HFFc6 (cell line): ENCODE measurements around the gene SIDT1. TPM values are rescaled to one million over a fixed set of nuclear protein-coding genes. Genes with fewer than 3 reads are reported as not detected.

Experiments used
- DNase-seq: peaks from one replicate; pipeline ENCODE4 v3.0.0-alpha.2; 2018
- H3K27ac Mint-ChIP-seq: 2 replicates; pipeline ENCODE4 v1.8.0; 2020; ENCODE audit warnings: mild to moderate bottlenecking, mixed read lengths
- H3K27me3 Mint-ChIP-seq: 2 replicates; pipeline ENCODE4 v1.8.0; 2021; ENCODE audit warnings: mild to moderate bottlenecking, moderate library complexity, mixed read lengths; ENCODE audit not compliant: insufficient read depth
- H3K36me3 Mint-ChIP-seq: 2 replicates; pipeline ENCODE4 v1.8.0; 2021; ENCODE audit warnings: low read depth, mixed read lengths
- H3K4me1 Mint-ChIP-seq: 2 replicates; pipeline ENCODE4 v1.8.0; 2020; ENCODE audit warnings: low read depth, mixed read lengths
- H3K4me3 Mint-ChIP-seq: 2 replicates; pipeline ENCODE4 v1.8.0; 2020; ENCODE audit warnings: mild to moderate bottlenecking, moderate library complexity, mixed read lengths
- H3K9me3 Mint-ChIP-seq: 2 replicates; pipeline ENCODE4 v1.8.0; 2020; ENCODE audit warnings: mild to moderate bottlenecking, mixed read lengths
- total RNA-seq, 6 experiments: library from RNA; stranded (reverse); fragmentation: NEBNext Ultra II Directional; extraction: Animal tissue kit (Norgen Biotek cat#: 25700); gene quantifications; 2 replicates in 1 of 6; 3 replicates in 5 of 6; pipeline ENCODE4 v1.2.3, GENCODE V29; 2021
- TF ChIP-seq, protein P1 (sequence below): fragments of 200-600 bp; sonication (generic); IDR thresholded peaks from 2 replicates; pipeline ENCODE4 v1.5.0; 2021; ENCODE audit warnings: antibody characterized with exemption, mild to moderate bottlenecking

The SIDT1 gene
- total RNA-seq, 6 experiments from 2014 or later = not detected

DNA sequence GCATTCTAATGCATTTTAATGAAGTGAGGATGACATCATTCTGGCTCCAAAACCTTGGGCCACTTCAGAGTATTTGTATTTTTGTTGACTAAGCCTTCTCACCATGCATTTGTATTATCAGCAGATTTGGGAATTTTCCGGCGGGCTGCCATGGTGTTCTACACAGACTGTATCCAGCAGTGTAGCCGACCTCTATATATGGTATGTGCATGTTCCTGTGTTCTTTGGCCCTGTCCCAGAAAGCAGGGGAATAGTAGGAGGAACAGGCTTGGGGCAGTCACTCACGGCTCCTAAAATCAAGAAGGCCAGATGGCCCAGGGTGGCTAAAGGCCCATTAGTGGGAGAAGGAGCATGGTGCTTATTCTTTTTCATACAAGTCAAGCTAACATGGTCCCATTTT lies 83.6 kb downstream of the SIDT1 start:
- Mint-ChIP-seq H3K9me3 (no peaks in the 10 kb centered on the region), H3K36me3 (no peaks in the 10 kb centered on the region), H3K4me3 (no peak overlapping the region), H3K4me1 (no peaks in the 10 kb centered on the region), H3K27me3 (peaks cover 26% of the 10 kb centered on the region; the same call in 1 of the 2 replicates), H3K27ac (no peak overlapping the region)
- DNase-seq = no peak
- TF ChIP-seq, protein P1, sequence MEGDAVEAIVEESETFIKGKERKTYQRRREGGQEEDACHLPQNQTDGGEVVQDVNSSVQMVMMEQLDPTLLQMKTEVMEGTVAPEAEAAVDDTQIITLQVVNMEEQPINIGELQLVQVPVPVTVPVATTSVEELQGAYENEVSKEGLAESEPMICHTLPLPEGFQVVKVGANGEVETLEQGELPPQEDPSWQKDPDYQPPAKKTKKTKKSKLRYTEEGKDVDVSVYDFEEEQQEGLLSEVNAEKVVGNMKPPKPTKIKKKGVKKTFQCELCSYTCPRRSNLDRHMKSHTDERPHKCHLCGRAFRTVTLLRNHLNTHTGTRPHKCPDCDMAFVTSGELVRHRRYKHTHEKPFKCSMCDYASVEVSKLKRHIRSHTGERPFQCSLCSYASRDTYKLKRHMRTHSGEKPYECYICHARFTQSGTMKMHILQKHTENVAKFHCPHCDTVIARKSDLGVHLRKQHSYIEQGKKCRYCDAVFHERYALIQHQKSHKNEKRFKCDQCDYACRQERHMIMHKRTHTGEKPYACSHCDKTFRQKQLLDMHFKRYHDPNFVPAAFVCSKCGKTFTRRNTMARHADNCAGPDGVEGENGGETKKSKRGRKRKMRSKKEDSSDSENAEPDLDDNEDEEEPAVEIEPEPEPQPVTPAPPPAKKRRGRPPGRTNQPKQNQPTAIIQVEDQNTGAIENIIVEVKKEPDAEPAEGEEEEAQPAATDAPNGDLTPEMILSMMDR = no peak

GRCh38 chr3:113617726-113618125 lies 85.4 kb downstream of the SIDT1 start:
- TF ChIP-seq, protein P1 = no peak
- Mint-ChIP-seq H3K27ac (no peak overlapping the region), H3K4me1 (no peaks in the 10 kb centered on the region), H3K27me3 (peaks cover 25% of the 10 kb centered on the region), H3K36me3 (no peaks in the 10 kb centered on the region), H3K4me3 (no peak overlapping the region), H3K9me3 (no peaks in the 10 kb centered on the region)
- DNase-seq = no peak

DNA sequence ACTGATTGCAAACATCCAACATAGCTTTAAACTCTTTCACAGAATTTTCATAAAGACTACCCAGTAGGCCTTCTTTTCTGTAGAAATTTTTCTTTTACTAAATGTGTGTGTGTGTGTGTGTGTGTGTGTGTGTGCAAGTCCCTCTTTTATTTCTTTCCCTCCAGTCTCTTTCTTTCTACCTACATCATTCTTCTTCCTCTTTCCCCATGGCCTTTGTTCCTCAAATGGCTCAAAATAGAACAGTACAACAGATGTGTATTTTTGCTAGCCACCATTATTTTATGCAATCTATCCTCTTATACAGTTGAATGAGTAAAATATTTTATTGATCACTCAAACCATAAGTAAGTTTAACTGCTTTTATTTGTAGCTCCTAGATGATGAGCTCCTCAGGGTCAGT lies 87.7 kb downstream of the SIDT1 start:
- Mint-ChIP-seq H3K36me3 (no peaks in the 10 kb centered on the region), H3K4me1 (peaks cover 6% of the 10 kb centered on the region; the same call in 1 of the 2 replicates), H3K27me3 (peaks cover 24% of the 10 kb centered on the region)

DNA sequence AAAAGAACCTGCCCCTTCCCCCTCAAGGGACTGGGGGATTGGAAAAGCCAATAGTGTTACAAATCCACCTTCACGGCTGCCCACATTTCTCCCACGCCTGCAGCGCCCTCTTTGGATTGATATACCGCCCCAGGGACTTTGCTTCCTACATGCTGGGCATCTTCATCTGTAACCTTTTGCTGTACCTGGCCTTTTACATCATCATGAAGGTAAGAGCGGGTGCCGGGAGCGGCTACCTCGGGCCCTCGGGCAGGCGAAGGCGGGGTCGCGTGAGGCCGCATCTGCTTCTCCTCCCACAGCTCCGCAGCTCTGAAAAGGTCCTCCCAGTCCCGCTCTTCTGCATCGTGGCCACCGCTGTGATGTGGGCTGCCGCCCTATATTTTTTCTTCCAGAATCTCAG lies 91.0 kb downstream of the SIDT1 start:
- H3K9me3 Mint-ChIP-seq = no peaks in the 10 kb centered on the region
- TF ChIP-seq, protein P1 = peak; percentile 33; the same call in 1 of the 2 replicates
- H3K36me3 Mint-ChIP-seq = no peaks in the 10 kb centered on the region
- DNase-seq = no peak
- no peak overlapping the region for H3K27ac Mint-ChIP-seq
- peaks cover 18% of the 10 kb centered on the region; the same call in 1 of the 2 replicates for H3K4me1 Mint-ChIP-seq
- peaks cover 21% of the 10 kb centered on the region for H3K27me3 Mint-ChIP-seq
- H3K4me3 Mint-ChIP-seq = no peak overlapping the region

More for the DNA sequence above, 87.7 kb downstream of the SIDT1 start:
- H3K4me3 Mint-ChIP-seq = no peak overlapping the region
- DNase-seq = no peak
- H3K27ac Mint-ChIP-seq = no peak overlapping the region
- H3K9me3 Mint-ChIP-seq = no peaks in the 10 kb centered on the region
- TF ChIP-seq, protein P1 = no peak

GRCh38 chr3:113623811-113624210 lies 91.5 kb downstream of the SIDT1 start:
- H3K36me3 Mint-ChIP-seq = no peaks in the 10 kb centered on the region
- no peak overlapping the region for H3K4me3 Mint-ChIP-seq
- no peak overlapping the region for H3K27ac Mint-ChIP-seq
- no peaks in the 10 kb centered on the region for H3K9me3 Mint-ChIP-seq
- H3K4me1 Mint-ChIP-seq = peaks cover 18% of the 10 kb centered on the region; the same call in 1 of the 2 replicates
- TF ChIP-seq, protein P1 = no peak
- no peak for DNase-seq
- H3K27me3 Mint-ChIP-seq = peaks cover 18% of the 10 kb centered on the region

GRCh38 chr3:113625834-113626233 lies 93.5 kb downstream of the SIDT1 start:
- peaks cover 22% of the 10 kb centered on the region for H3K27me3 Mint-ChIP-seq
- H3K27ac Mint-ChIP-seq = no peak overlapping the region
- no peaks in the 10 kb centered on the region for H3K36me3 Mint-ChIP-seq
- peak overlapping the region; percentile 10; the same call in 1 of the 2 replicates for H3K4me3 Mint-ChIP-seq
- H3K9me3 Mint-ChIP-seq = no peaks in the 10 kb centered on the region
- DNase-seq = no peak
- H3K4me1 Mint-ChIP-seq = peaks cover 18% of the 10 kb centered on the region; the same call in 1 of the 2 replicates
- TF ChIP-seq, protein P1 = no peak
